ENCODE results near the gene PXDN.
"Not testable (repeated sequence)": the region's sequence is repeated elsewhere in the genome, so short reads cannot be mapped to it uniquely, and the experiment has no call there.

The PXDN gene

GRCh38 chr2:1622521-1623200 is 121.7 kb downstream of the PXDN start:
- DNase-seq (ENCODE audit: low spot score in 2 of 2) (no peak), ATAC-seq (replicated peaks; ENCODE audit: extremely low read depth, poor library complexity, severe bottlenecking) (no peak)
- H3K27ac Mint-ChIP-seq (ENCODE audit: low read depth), result no peak overlapping the region
- no peak overlapping the region for H3K4me3 Mint-ChIP-seq
- no peaks in the 10 kb centered on the region for H3K4me1 Mint-ChIP-seq
- H3K36me3 Mint-ChIP-seq (ENCODE audit: insufficient read depth), result no peaks in the 10 kb centered on the region
- H3K9me3 Mint-ChIP-seq, result peaks cover 11% of the 10 kb centered on the region
- no peaks in the 10 kb centered on the region for H3K27me3 Mint-ChIP-seq

- not testable (repeated sequence) for H3K4me3 Mint-ChIP-seq; H3K27ac Mint-ChIP-seq (ENCODE audit: low read depth); DNase-seq (ENCODE audit: low spot score in 2 of 2); H3K36me3 Mint-ChIP-seq (ENCODE audit: insufficient read depth); ATAC-seq (replicated peaks; ENCODE audit: extremely low read depth, poor library complexity, severe bottlenecking); H3K4me1 Mint-ChIP-seq; H3K27me3 Mint-ChIP-seq
- peaks cover 11% of the 10 kb centered on the region for H3K9me3 Mint-ChIP-seq
Observed at GRCh38 chr2:1621976-1622375, 122.3 kb downstream of the PXDN start.

GRCh38 chr2:1621501-1621900 is 122.8 kb downstream of the PXDN start:
- Mint-ChIP-seq H3K27ac (ENCODE audit: low read depth) (no peak overlapping the region), H3K9me3 (peaks cover 11% of the 10 kb centered on the region), H3K27me3 (no peaks in the 10 kb centered on the region), H3K4me3 (no peak overlapping the region), H3K4me1 (no peaks in the 10 kb centered on the region), H3K36me3 (ENCODE audit: insufficient read depth) (no peaks in the 10 kb centered on the region)
- no peak for DNase-seq (ENCODE audit: low spot score in 2 of 2)
- ATAC-seq (replicated peaks; ENCODE audit: extremely low read depth, poor library complexity, severe bottlenecking), result no peak

GRCh38 chr2:1621041-1621440 is 123.3 kb downstream of the PXDN start:
- DNase-seq (ENCODE audit: low spot score in 2 of 2) (no peak), ATAC-seq (replicated peaks; ENCODE audit: extremely low read depth, poor library complexity, severe bottlenecking) (no peak)
- Mint-ChIP-seq H3K27ac (ENCODE audit: low read depth) (no peak overlapping the region), H3K9me3 (peaks cover 11% of the 10 kb centered on the region), H3K4me3 (no peak overlapping the region), H3K36me3 (ENCODE audit: insufficient read depth) (no peaks in the 10 kb centered on the region), H3K27me3 (no peaks in the 10 kb centered on the region), H3K4me1 (no peaks in the 10 kb centered on the region)

- peaks cover 11% of the 10 kb centered on the region for H3K9me3 Mint-ChIP-seq
Observed at GRCh38 chr2:1620081-1620480, 124.2 kb downstream of the PXDN start.

GRCh38 chr2:1619556-1619955 is 124.8 kb downstream of the PXDN start:
- H3K4me1 Mint-ChIP-seq, result no peaks in the 10 kb centered on the region
- no peak for DNase-seq (ENCODE audit: low spot score in 2 of 2)
- no peaks in the 10 kb centered on the region for H3K36me3 Mint-ChIP-seq (ENCODE audit: insufficient read depth)
- H3K27ac Mint-ChIP-seq (ENCODE audit: low read depth), result no peak overlapping the region
- peaks cover 11% of the 10 kb centered on the region for H3K9me3 Mint-ChIP-seq
- no peaks in the 10 kb centered on the region for H3K27me3 Mint-ChIP-seq
- no peak overlapping the region for H3K4me3 Mint-ChIP-seq
- no peak for ATAC-seq (replicated peaks; ENCODE audit: extremely low read depth, poor library complexity, severe bottlenecking)

More at GRCh38 chr2:1620081-1620480, 124.2 kb downstream of the PXDN start:
- H3K4me1 Mint-ChIP-seq, result no peaks in the 10 kb centered on the region
- H3K27me3 Mint-ChIP-seq, result no peaks in the 10 kb centered on the region
- no peak overlapping the region for H3K27ac Mint-ChIP-seq (ENCODE audit: low read depth)
- no peak overlapping the region for H3K4me3 Mint-ChIP-seq
- no peak for DNase-seq (ENCODE audit: low spot score in 2 of 2)
- no peak for ATAC-seq (replicated peaks; ENCODE audit: extremely low read depth, poor library complexity, severe bottlenecking)
- no peaks in the 10 kb centered on the region for H3K36me3 Mint-ChIP-seq (ENCODE audit: insufficient read depth)

GRCh38 chr2:1618974-1619373 is 125.3 kb downstream of the PXDN start:
- Mint-ChIP-seq H3K27me3 (no peaks in the 10 kb centered on the region), H3K27ac (ENCODE audit: low read depth) (no peak overlapping the region), H3K4me3 (no peak overlapping the region), H3K36me3 (ENCODE audit: insufficient read depth) (no peaks in the 10 kb centered on the region), H3K4me1 (no peaks in the 10 kb centered on the region), H3K9me3 (peaks cover 11% of the 10 kb centered on the region)
- no peak for DNase-seq (ENCODE audit: low spot score in 2 of 2)
- no peak for ATAC-seq (replicated peaks; ENCODE audit: extremely low read depth, poor library complexity, severe bottlenecking)

- DNase-seq (ENCODE audit: low spot score in 2 of 2), result no peak
- H3K27ac Mint-ChIP-seq (ENCODE audit: low read depth), result no peak overlapping the region
- peaks cover 11% of the 10 kb centered on the region for H3K9me3 Mint-ChIP-seq
- ATAC-seq (replicated peaks; ENCODE audit: extremely low read depth, poor library complexity, severe bottlenecking), result no peak
- H3K27me3 Mint-ChIP-seq, result no peaks in the 10 kb centered on the region
- no peaks in the 10 kb centered on the region for H3K4me1 Mint-ChIP-seq
- H3K4me3 Mint-ChIP-seq, result no peak overlapping the region
- H3K36me3 Mint-ChIP-seq (ENCODE audit: insufficient read depth), result no peaks in the 10 kb centered on the region
Observed at GRCh38 chr2:1618191-1618961, 125.9 kb downstream of the PXDN start.

GRCh38 chr2:1617425-1618021 is 126.8 kb downstream of the PXDN start:
- no peaks in the 10 kb centered on the region for H3K4me1 Mint-ChIP-seq
- ATAC-seq (replicated peaks; ENCODE audit: extremely low read depth, poor library complexity, severe bottlenecking), result no peak
- no peak overlapping the region for H3K27ac Mint-ChIP-seq (ENCODE audit: low read depth)

GRCh38 chr2:1614564-1614963 is 129.8 kb downstream of the PXDN start:
- Mint-ChIP-seq H3K27me3 (peaks cover 10% of the 10 kb centered on the region), H3K27ac (ENCODE audit: low read depth) (no peak overlapping the region), H3K4me1 (no peaks in the 10 kb centered on the region), H3K9me3 (peaks cover 5% of the 10 kb centered on the region), H3K36me3 (ENCODE audit: insufficient read depth) (no peaks in the 10 kb centered on the region), H3K4me3 (no peak overlapping the region)
- DNase-seq (ENCODE audit: low spot score in 2 of 2) (no peak), ATAC-seq (replicated peaks; ENCODE audit: extremely low read depth, poor library complexity, severe bottlenecking) (no peak)

More at GRCh38 chr2:1617425-1618021, 126.8 kb downstream of the PXDN start:
- H3K9me3 Mint-ChIP-seq, result peaks cover 7% of the 10 kb centered on the region
- H3K27me3 Mint-ChIP-seq, result peaks cover 5% of the 10 kb centered on the region
- DNase-seq (ENCODE audit: low spot score in 2 of 2), result no peak
- no peaks in the 10 kb centered on the region for H3K36me3 Mint-ChIP-seq (ENCODE audit: insufficient read depth)
- no peak overlapping the region for H3K4me3 Mint-ChIP-seq

- Mint-ChIP-seq H3K27me3 (peaks cover 10% of the 10 kb centered on the region), H3K9me3 (peaks cover 5% of the 10 kb centered on the region), H3K27ac (ENCODE audit: low read depth) (no peak overlapping the region), H3K4me1 (no peaks in the 10 kb centered on the region), H3K36me3 (ENCODE audit: insufficient read depth) (no peaks in the 10 kb centered on the region), H3K4me3 (no peak overlapping the region)
- DNase-seq (ENCODE audit: low spot score in 2 of 2) (no peak), ATAC-seq (replicated peaks; ENCODE audit: extremely low read depth, poor library complexity, severe bottlenecking) (no peak)
Observed at GRCh38 chr2:1613731-1614354, 130.5 kb downstream of the PXDN start.

- Mint-ChIP-seq H3K9me3 (peaks cover 5% of the 10 kb centered on the region), H3K36me3 (ENCODE audit: insufficient read depth) (no peaks in the 10 kb centered on the region), H3K4me1 (no peaks in the 10 kb centered on the region), H3K27me3 (peaks cover 10% of the 10 kb centered on the region), H3K4me3 (no peak overlapping the region), H3K27ac (ENCODE audit: low read depth) (no peak overlapping the region)
- DNase-seq (ENCODE audit: low spot score in 2 of 2) (no peak), ATAC-seq (replicated peaks; ENCODE audit: extremely low read depth, poor library complexity, severe bottlenecking) (no peak)
Observed at GRCh38 chr2:1613078-1613445, 131.3 kb downstream of the PXDN start.

Measured in central memory CD8-positive, alpha-beta T cell (primary cell).